Bladder microvascular endothelial cell (primary cell): Measurements from ENCODE around the gene KIAA0319L. TPM values are rescaled to one million over a fixed set of nuclear protein-coding genes. Genes with fewer than 3 reads are reported as not detected.

ENCODE experiments used
- total RNA-seq: library from RNA; depleted of rRNA; stranded (reverse); fragments of >200 nt; gene quantifications from 2 replicates; pipeline ENCODE4 v1.2.3, GENCODE V29; 2014

Gene KIAA0319L
- 24.1 and 50.5 TPM in 2 replicates for total RNA-seq

DNA sequence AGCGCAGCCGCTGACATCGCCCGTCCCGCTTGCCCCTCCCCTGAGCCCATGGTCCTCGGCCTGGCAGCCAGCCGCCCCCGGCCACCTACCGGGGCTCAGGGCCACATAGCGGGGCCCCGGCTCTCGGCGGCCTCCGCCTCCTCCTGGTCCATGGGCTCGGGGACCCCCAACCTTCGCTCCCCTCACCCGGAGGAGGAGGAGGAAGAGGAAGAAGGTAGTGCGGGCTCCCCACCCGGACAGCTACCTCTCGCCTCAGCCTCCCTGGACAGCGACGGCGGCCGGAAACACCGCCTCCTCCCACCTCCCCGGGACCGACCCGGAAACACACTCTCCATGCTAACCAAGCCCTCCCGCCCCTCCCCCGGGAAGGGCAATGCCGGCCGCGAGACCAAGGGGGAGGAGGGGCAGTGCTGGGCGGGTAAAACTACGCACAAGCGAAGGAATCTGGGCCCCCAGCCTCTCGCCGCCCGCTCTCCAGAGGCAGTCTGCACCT lies at the start of gene KIAA0319L:
KIAA0319L (minus strand) TSS at position 286 of the 493 bp plus-strand sequence. CDS start 2,912 bp downstream, outside the sequence.

GRCh38 chr1:35573198-35574124 lies 16.3 kb upstream of the KIAA0319L start, which contains the start of gene TFAP2E:
TSS of gene TFAP2E (plus strand) at chr1:35573314. CDS start at chr1:35573578, 264 bp downstream.

GRCh38 chr1:35557611-35558373 lies 589 bp upstream of the KIAA0319L start, which contains the start of gene NCDN:
TSS of gene NCDN (plus strand) at chr1:35557799. CDS start at chr1:35558191, 392 bp downstream.

Other genes with a start within 250 kb of the KIAA0319L start
- 6.6 and 13.5 TPM in 2 replicates for gene NCDN, start 396 bp upstream of the KIAA0319L start, total RNA-seq
- 0.06 TPM in 1 of 2 replicates, not detected in the other for gene TFAP2E, start 15.9 kb upstream of the KIAA0319L start, total RNA-seq
- gene PSMB2, start 84.1 kb upstream of the KIAA0319L start, total RNA-seq = 16.2 and 23.3 TPM in 2 replicates
- 16.2 and 22.3 TPM in 2 replicates for gene C1orf216, start 161.5 kb upstream of the KIAA0319L start, total RNA-seq
- 15.5 and 24.4 TPM in 2 replicates for gene CLSPN, start 212.6 kb upstream of the KIAA0319L start, total RNA-seq